IMR-90 (cell line): ENCODE data around the gene TGDS. TPM values are rescaled to one million over a fixed set of nuclear protein-coding genes. Genes with fewer than 3 reads are reported as not detected.

Experiments used
- ATAC-seq: fragments of 200-7000 bp; cut with Tn5 transposase; 2 replicates; pipeline ENCODE4 v1.9.1; 2020; ENCODE audit warnings: low read depth, mild to moderate bottlenecking, moderate library complexity
- BruUV-seq: library from RNA; stranded (reverse); fragments of 400-500 nt; replicated peaks from 2 replicates; lab custom pipeline; 2021; lab: Mats Ljungman, UMichigan
- CTCF ChIA-PET: fragments of 300-600 bp; formaldehyde crosslinking; extraction: SDS; loops from one replicate; lab custom pipeline; 2021; ENCODE audit warnings: antibody characterized with exemption; lab: Yijun Ruan, JAX
- POLR2A ChIA-PET: fragments of 300-600 bp; sonication (Branson Sonifier 250); formaldehyde crosslinking; loops from one replicate; lab custom pipeline; 2022; ENCODE audit warnings: antibody characterized with exemption; ENCODE audit not compliant: unreplicated experiment; lab: Charles Lee
- DNase-seq: peaks from one replicate; pipeline ENCODE4 v3.0.0; 2013
- H2AFZ ChIP-seq: replicated peaks from 2 replicates; pipeline ENCODE3; 2013; ENCODE audit warnings: low read length, mild to moderate bottlenecking; ENCODE audit not compliant: poor library complexity
- H2AK5ac ChIP-seq: 2 replicates; pipeline ENCODE4 v1.6.1; 2013; ENCODE audit warnings: low read depth, low read length, inconsistent platforms
- H2AK9ac ChIP-seq: replicated peaks from 2 replicates; pipeline ENCODE3; 2013; ENCODE audit warnings: mild to moderate bottlenecking, low read depth, low read length, moderate library complexity; ENCODE audit not compliant: poor library complexity
- H2BK120ac ChIP-seq: 2 replicates; pipeline ENCODE4 v1.6.1; 2013; ENCODE audit warnings: low read depth, low read length, inconsistent platforms
- H2BK15ac ChIP-seq: 3 replicates; pipeline ENCODE4 v1.6.1; 2013; ENCODE audit warnings: low read depth, low read length, inconsistent platforms
- H2BK20ac ChIP-seq: 2 replicates; pipeline ENCODE4 v1.6.1; 2013; ENCODE audit warnings: low read depth, mild to moderate bottlenecking, inconsistent platforms, low read length, moderate library complexity
- H2BK5ac ChIP-seq: 2 replicates; pipeline ENCODE4 v1.6.1; 2013; ENCODE audit warnings: mild to moderate bottlenecking, low read depth, low read length, inconsistent platforms; ENCODE audit not compliant: poor library complexity, severe bottlenecking
- H3K14ac ChIP-seq: replicated peaks from 2 replicates; pipeline ENCODE4 v1.6.1; 2013; ENCODE audit warnings: low read depth, low read length, inconsistent platforms
- H3K18ac ChIP-seq: 2 replicates; pipeline ENCODE4 v1.6.1; 2013; ENCODE audit warnings: low read depth, low read length, control low read depth
- H3K23ac ChIP-seq: 2 replicates; pipeline ENCODE4 v1.6.1; 2013; ENCODE audit warnings: low read depth, low read length, inconsistent platforms
- H3K27ac ChIP-seq: 2 replicates; pipeline ENCODE4 v1.5.1; 2013; ENCODE audit warnings: mild to moderate bottlenecking, control low read depth, low read length; ENCODE audit not compliant: insufficient read depth
- H3K27me3 ChIP-seq: 2 replicates; pipeline ENCODE4 v1.6.1; 2013; ENCODE audit warnings: low read length; ENCODE audit not compliant: control insufficient read depth, insufficient read depth
- H3K36me3 ChIP-seq: 2 replicates; pipeline ENCODE4 v1.6.1; 2013; ENCODE audit warnings: low read length, mixed read lengths; ENCODE audit not compliant: control insufficient read depth, insufficient read depth
- H3K4ac ChIP-seq: 2 replicates; pipeline ENCODE4 v1.6.1; 2013; ENCODE audit warnings: low read depth, low read length, inconsistent platforms
- H3K4me1 ChIP-seq: 2 replicates; pipeline ENCODE4 v1.6.1; 2013; ENCODE audit warnings: low read length, mixed read lengths; ENCODE audit not compliant: control insufficient read depth, insufficient read depth
- H3K4me2 ChIP-seq: 2 replicates; pipeline ENCODE4 v1.6.1; 2013; ENCODE audit warnings: low read depth, mild to moderate bottlenecking, control low read depth, low read length, moderate library complexity
- H3K4me3 ChIP-seq: 2 replicates; pipeline ENCODE4 v1.5.1; 2013; ENCODE audit warnings: low read depth, mild to moderate bottlenecking, control low read depth, low read length, moderate library complexity; ENCODE audit not compliant: insufficient read depth
- H3K56ac ChIP-seq: 2 replicates; pipeline ENCODE4 v1.6.1; 2013; ENCODE audit warnings: low read length, inconsistent platforms; ENCODE audit not compliant: insufficient read depth; ENCODE audit errors: extremely low read depth
- H3K79me1 ChIP-seq, 2 experiments: 2 replicates each; pipeline ENCODE4 v1.6.1; 2013; ENCODE audit warnings: low read length in 2 of 2, inconsistent platforms in 1 of 2, low read depth in 1 of 2
- H3K9ac ChIP-seq: 2 replicates; pipeline ENCODE4 v1.6.1; 2013; ENCODE audit warnings: low read depth, low read length, control low read depth
- H3K9me1 ChIP-seq: 2 replicates; pipeline ENCODE4 v1.6.1; 2013; ENCODE audit warnings: low read length, inconsistent platforms; ENCODE audit not compliant: insufficient read depth
- H3K9me3 ChIP-seq: 2 replicates; pipeline ENCODE4 v1.6.1; 2013; ENCODE audit warnings: low read length; ENCODE audit not compliant: control insufficient read depth, insufficient read depth
- H4K20me1 ChIP-seq: 2 replicates; pipeline ENCODE4 v1.6.1; 2013; ENCODE audit warnings: low read length, inconsistent platforms; ENCODE audit not compliant: insufficient read depth
- H4K5ac ChIP-seq: 2 replicates; pipeline ENCODE4 v1.6.1; 2013; ENCODE audit warnings: mild to moderate bottlenecking, low read depth, low read length, control low read depth
- H4K8ac ChIP-seq, 2 experiments: 2 replicates each; pipeline ENCODE4 v1.6.1; 2013; ENCODE audit warnings: low read depth in 2 of 2, low read length in 2 of 2, control low read depth in 1 of 2, inconsistent platforms in 1 of 2
- H4K91ac ChIP-seq: 2 replicates; pipeline ENCODE4 v1.6.1; 2013; ENCODE audit warnings: low read depth, low read length, inconsistent platforms; ENCODE audit not compliant: insufficient read depth
- BHLHE40 ChIP-seq: fragments of 150-350 bp; IDR thresholded peaks from 2 replicates; pipeline ENCODE4 v1.6.1; 2016; ENCODE audit warnings: mild to moderate bottlenecking, low read depth, low read length
- CTCF ChIP-seq: conservative IDR thresholded peaks from 2 replicates; pipeline ENCODE4 v1.5.1; 2012; ENCODE audit warnings: mild to moderate bottlenecking, low read depth, low read length, improper control_type of control experiment
- MXI1 ChIP-seq: IDR thresholded peaks from 2 replicates; pipeline ENCODE4 v1.6.1; 2012; ENCODE audit warnings: low read depth, mild to moderate bottlenecking, low read length, moderate library complexity, borderline replicate concordance
- NFE2L2 ChIP-seq: fragments of 150-350 bp; IDR thresholded peaks from 2 replicates; pipeline ENCODE4 v1.6.1; 2016; ENCODE audit warnings: low read depth, mild to moderate bottlenecking, low read length
- RFX5 ChIP-seq: IDR thresholded peaks from 2 replicates; pipeline ENCODE4 v1.8.0; 2012; ENCODE audit warnings: low read depth, mild to moderate bottlenecking, low read length, moderate library complexity
- SMC3 ChIP-seq: fragments of 150-350 bp; IDR thresholded peaks from 2 replicates; pipeline ENCODE4 v1.6.1; 2016; ENCODE audit warnings: low read depth, mild to moderate bottlenecking, antibody characterized with exemption, low read length, moderate library complexity
- WGBS, 2 experiments: methylation state at CpG; one replicate each; pipeline versions ENCODE4 v1.1.5 to v1.1.7; 2013; ENCODE audit warnings: missing lambda C conversion rate in 2 of 2; ENCODE audit not compliant: insufficient read length in 1 of 2; ENCODE audit errors: extremely low coverage in 2 of 2; 5-methylcytosine and 5-hydroxymethylcytosine counted together
- dilution Hi-C: fragments of 300-500 bp; cut with HindIII; formaldehyde crosslinking; loops from one replicate; pipeline ENCODE4 v1.14.3; 2018; ENCODE audit warnings: low sequenced_read_pairs; ENCODE audit not compliant: unreplicated experiment
- in situ Hi-C: fragments of 300-500 bp; cut with MboI; formaldehyde crosslinking; loops from 3 replicates; pipeline ENCODE4 v1.14.3; 2019; ENCODE audit warnings: low sequenced_read_pairs, inconsistent platforms, mixed read lengths
- intact Hi-C: fragments of 100-400 bp; cut with micrococcal nuclease; formaldehyde crosslinking; loops from 2 replicates; pipeline ENCODE4 v1.10.0; 2022
- polyA plus RNA-seq, 3 experiments: library from polyadenylated mRNA; depleted of rRNA; stranded (reverse); fragments of >200 nt; gene quantifications; 2 replicates each; pipeline ENCODE4 v1.2.3, GENCODE V29; 2012; ENCODE audit warnings: low replicate concordance in 1 of 3
- total RNA-seq: library from RNA; depleted of rRNA; stranded (reverse); fragments of >200 nt; gene quantifications from 2 replicates; pipeline ENCODE4 v1.2.3, GENCODE V29; 2012

The TGDS gene
- total and polyA plus RNA-seq, 2 of the 4 experiments (the other 2 are of a cell fraction) = 9.6 to 15.6 TPM

- no peak overlapping the region for H3K4ac ChIP-seq
- no peak overlapping the region for H3K14ac ChIP-seq
- no peak overlapping the region for H3K18ac ChIP-seq
- H3K4me3 ChIP-seq = no peak overlapping the region
- H3K9me3 ChIP-seq = no peaks in the 10 kb centered on the region
- H3K9me1 ChIP-seq = peaks cover 2% of the 10 kb centered on the region; the same call in 1 of the 2 replicates
- H3K36me3 ChIP-seq = peaks cover 13% of the 10 kb centered on the region
- ChIA-PET POLR2A (no interaction called here), CTCF (no interaction called here)
- DNase-seq = no peak
- H2BK5ac ChIP-seq = no peak overlapping the region
- intact Hi-C loops = no loop called here
- H4K20me1 ChIP-seq = 0 out of 2 replicates have a peak, but pooled peaks cover 3% of the 10 kb centered on the region
- 83% methylated on average over 3 of the region's 4 CpGs; no CpG with 5 or more reads in 1 of the 2 experiments for WGBS, 2 experiments
- H2AK9ac ChIP-seq = no peak overlapping the region
- peaks cover 19 to 25% of the 10 kb centered on the region in 2 experiments for H3K79me1 ChIP-seq
- in situ Hi-C loops = loop anchor here (5.0 to 25.0 kb wide), 2 partner anchors 175 to 1375 kb away; partner anchors contain the start of gene GPC6
- TF ChIP-seq RFX5 (no peak), NFE2L2 (no peak), MXI1 (no peak), CTCF (no peak), SMC3 (no peak), BHLHE40 (no peak)
- H3K23ac ChIP-seq = no peak overlapping the region
- no TSS peak for BruUV-seq
- H2AFZ ChIP-seq = no peak overlapping the region
- H3K4me1 ChIP-seq = no peaks in the 10 kb centered on the region
- H3K56ac ChIP-seq = no peak overlapping the region
- no peak overlapping the region for H2AK5ac ChIP-seq
- H4K8ac ChIP-seq = no peak overlapping the region
- H3K4me2 ChIP-seq = no peak overlapping the region
- no peak overlapping the region for H3K27ac ChIP-seq
- no peak overlapping the region for H2BK120ac ChIP-seq
- no peak overlapping the region for H3K9ac ChIP-seq
- H2BK20ac ChIP-seq = no peak overlapping the region
- no peak overlapping the region for H2BK15ac ChIP-seq
- no peak overlapping the region for H4K5ac ChIP-seq
- H3K27me3 ChIP-seq = no peaks in the 10 kb centered on the region
- no peak for ATAC-seq
- dilution Hi-C loops = no loop called here
- H4K91ac ChIP-seq = no peak overlapping the region
These were observed 16.1 kb upstream of the TGDS start for GRCh38 chr13:94612050-94612449.
